Epidermal melanocyte (primary cell): Measurements from ENCODE around the gene AGBL4.

Experiments
- DNase-seq: peaks from one replicate; pipeline ENCODE4 v3.0.0; 2011; ENCODE audit warnings: low spot score; ENCODE audit not compliant: insufficient read length

The AGBL4 gene

GRCh38 chr1:48602349-48602748, 1421.4 kb downstream of the AGBL4 start:
- DNase-seq: no peak

- no peak for DNase-seq
Observed at GRCh38 chr1:48600182-48600581, 1423.6 kb downstream of the AGBL4 start.

GRCh38 chr1:48597663-48598062, 1426.1 kb downstream of the AGBL4 start:
- no peak for DNase-seq

GRCh38 chr1:48596046-48596445, 1427.7 kb downstream of the AGBL4 start:
- DNase-seq: no peak

- no peak for DNase-seq
Observed at GRCh38 chr1:48595613-48596012, 1428.1 kb downstream of the AGBL4 start.

- no peak for DNase-seq
Observed at GRCh38 chr1:48592330-48592729, 1431.4 kb downstream of the AGBL4 start.

- no peak for DNase-seq
Observed at GRCh38 chr1:48591181-48591580, 1432.6 kb downstream of the AGBL4 start.

GRCh38 chr1:48588061-48588460, 1435.7 kb downstream of the AGBL4 start:
- no peak for DNase-seq

GRCh38 chr1:48582408-48582807, 1441.3 kb downstream of the AGBL4 start:
- no peak for DNase-seq

GRCh38 chr1:48581270-48581669, 1442.5 kb downstream of the AGBL4 start:
- DNase-seq: no peak

GRCh38 chr1:48576565-48576964, 1447.2 kb downstream of the AGBL4 start:
- no peak for DNase-seq

- DNase-seq: peak; percentile 54
Observed at GRCh38 chr1:48572646-48573258, 1451.0 kb downstream of the AGBL4 start.

GRCh38 chr1:48572134-48572533, 1451.6 kb downstream of the AGBL4 start:
- DNase-seq: no peak

GRCh38 chr1:48571303-48571987, 1452.3 kb downstream of the AGBL4 start:
- no peak for DNase-seq

- no peak for DNase-seq
Observed at GRCh38 chr1:48570568-48570967, 1453.2 kb downstream of the AGBL4 start.

- DNase-seq: no peak
Observed at GRCh38 chr1:48568501-48568900, 1455.3 kb downstream of the AGBL4 start.

GRCh38 chr1:48566492-48566891, 1457.3 kb downstream of the AGBL4 start:
- DNase-seq: no peak

- no peak for DNase-seq
Observed at GRCh38 chr1:48563021-48563420, 1460.7 kb downstream of the AGBL4 start.

GRCh38 chr1:48561444-48561843, 1462.3 kb downstream of the AGBL4 start:
- no peak for DNase-seq

GRCh38 chr1:48560577-48560976, 1463.2 kb downstream of the AGBL4 start:
- DNase-seq: no peak

GRCh38 chr1:48560116-48560515, 1463.6 kb downstream of the AGBL4 start:
- DNase-seq: no peak

- DNase-seq: no peak
Observed at GRCh38 chr1:48558366-48558765, 1465.4 kb downstream of the AGBL4 start.

- no peak for DNase-seq
Observed at GRCh38 chr1:48556186-48556850, 1467.4 kb downstream of the AGBL4 start.
